NCI-H446 (cell line): ENCODE results near the gene NDUFB6.
"Not testable (repeated sequence)": the region's sequence is repeated elsewhere in the genome, so short reads cannot be mapped to it uniquely, and the experiment has no call there.

Experiments used
- DNase-seq, 2 experiments: peaks; one replicate each; lab custom pipeline; 2025; lab: John Stamatoyannopoulos, UW

NDUFB6 gene

GRCh38 chr9:32524558-32524891 lies 48.4 kb downstream of the NDUFB6 start:
- DNase-seq = not testable (repeated sequence)

- DNase-seq = no peak
Measured at GRCh38 chr9:32523910-32524309, 49.0 kb downstream of the NDUFB6 start.

DNA sequence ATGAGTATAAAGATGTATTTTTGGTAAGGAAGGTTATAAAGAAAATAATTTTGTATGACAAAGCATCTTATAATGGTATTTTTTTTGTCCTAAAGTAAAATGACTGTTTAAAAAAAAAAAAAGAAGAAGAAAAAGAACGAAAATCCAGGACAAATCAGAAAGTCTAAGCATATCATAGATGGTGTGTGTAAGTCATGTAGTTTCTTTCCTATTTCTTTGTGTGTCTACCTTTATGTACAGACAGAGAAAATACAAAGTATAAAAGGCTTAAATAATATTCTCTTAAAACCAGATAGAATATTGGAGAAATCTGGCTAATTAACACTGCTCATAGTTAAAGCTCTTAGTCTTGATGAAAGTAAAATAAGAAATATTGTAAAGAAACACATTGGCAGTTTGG lies 54.7 kb downstream of the NDUFB6 start:
- no peak for DNase-seq

DNA sequence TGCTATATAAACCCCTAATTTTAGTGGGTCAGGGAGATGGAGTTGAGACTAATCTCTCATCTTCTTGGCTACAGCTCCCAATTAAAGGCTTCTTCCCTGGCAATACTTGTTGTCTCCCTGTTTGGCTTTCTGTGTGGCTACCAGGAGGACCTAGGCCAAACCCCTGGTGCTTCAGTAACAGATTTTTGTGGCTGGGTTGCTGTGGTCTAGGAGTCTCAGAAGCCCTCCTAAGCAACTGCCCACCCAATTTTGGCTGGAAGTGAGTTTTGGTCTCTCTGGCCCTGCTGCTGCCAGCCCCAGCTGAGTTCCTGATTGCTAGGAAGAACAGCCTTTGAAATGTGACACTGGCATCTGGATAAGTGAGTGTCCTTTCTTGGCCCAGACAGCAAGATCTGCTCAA lies 56.7 kb downstream of the NDUFB6 start:
- DNase-seq = no peak

- DNase-seq = no peak
Measured at GRCh38 chr9:32508728-32509127, 64.2 kb downstream of the NDUFB6 start.

- no peak for DNase-seq
Measured at GRCh38 chr9:32503008-32503407, 70.0 kb downstream of the NDUFB6 start.
